Activated naive CD4-positive, alpha-beta T cell treated with anti-CD3 and anti-CD28 coated beads, Interleukin-2, amount 50 U/mL, for 24 hours (primary cell): ENCODE results near the gene GARS1.

ENCODE experiments used
- H3K27ac Mint-ChIP-seq: one replicate; pipeline ENCODE4 v1.8.0; 2021; ENCODE audit warnings: mild to moderate bottlenecking, mixed read lengths
- H3K27me3 Mint-ChIP-seq: one replicate; pipeline ENCODE4 v1.8.0; 2021; ENCODE audit warnings: mixed read lengths
- H3K36me3 Mint-ChIP-seq: one replicate; pipeline ENCODE4 v1.8.0; 2021; ENCODE audit warnings: mixed read lengths
- H3K4me1 Mint-ChIP-seq: one replicate; pipeline ENCODE4 v1.8.0; 2021; ENCODE audit warnings: mixed read lengths
- H3K4me3 Mint-ChIP-seq: one replicate; pipeline ENCODE4 v1.8.0; 2021; ENCODE audit warnings: mild to moderate bottlenecking, mixed read lengths
- H3K9me3 Mint-ChIP-seq: one replicate; pipeline ENCODE4 v1.8.0; 2021; ENCODE audit warnings: mixed read lengths

GARS1 gene

GRCh38 chr7:30594540-30595435 is at the start of gene GARS1:
Gene GARS1, plus strand, starts transcription at chr7:30594878. Its CDS starts 44 bp downstream, at chr7:30594922.
- H3K4me1 Mint-ChIP-seq = peaks cover 60% of the 10 kb centered on the region
- peaks cover 28% of the 10 kb centered on the region for H3K36me3 Mint-ChIP-seq
- no peaks in the 10 kb centered on the region for H3K27me3 Mint-ChIP-seq
- peak within 1 kb of the TSS; percentile 100 for H3K27ac Mint-ChIP-seq
- no peaks in the 10 kb centered on the region for H3K9me3 Mint-ChIP-seq
- H3K4me3 Mint-ChIP-seq = peak within 1 kb of the TSS; percentile 99

GRCh38 chr7:30545791-30546555 is 48.7 kb upstream of the GARS1 start:
- no peak overlapping the region for H3K27ac Mint-ChIP-seq
- H3K27me3 Mint-ChIP-seq = no peaks in the 10 kb centered on the region
- peaks cover 7% of the 10 kb centered on the region for H3K36me3 Mint-ChIP-seq
- H3K4me1 Mint-ChIP-seq = no peaks in the 10 kb centered on the region
- H3K4me3 Mint-ChIP-seq = no peak overlapping the region
- H3K9me3 Mint-ChIP-seq = no peaks in the 10 kb centered on the region

- no peak overlapping the region for H3K4me3 Mint-ChIP-seq
- H3K9me3 Mint-ChIP-seq = no peaks in the 10 kb centered on the region
- H3K27ac Mint-ChIP-seq = no peak overlapping the region
- peaks cover 7% of the 10 kb centered on the region for H3K36me3 Mint-ChIP-seq
- no peaks in the 10 kb centered on the region for H3K4me1 Mint-ChIP-seq
- no peaks in the 10 kb centered on the region for H3K27me3 Mint-ChIP-seq
Observed at GRCh38 chr7:30546596-30546995, 48.1 kb upstream of the GARS1 start.

- Mint-ChIP-seq H3K9me3 (no peaks in the 10 kb centered on the region), H3K27ac (no peak overlapping the region), H3K4me3 (no peak overlapping the region), H3K27me3 (no peaks in the 10 kb centered on the region), H3K4me1 (no peaks in the 10 kb centered on the region), H3K36me3 (peaks cover 6% of the 10 kb centered on the region)
Observed at GRCh38 chr7:30548845-30549244, 45.8 kb upstream of the GARS1 start.

- no peaks in the 10 kb centered on the region for H3K9me3 Mint-ChIP-seq
- no peaks in the 10 kb centered on the region for H3K4me1 Mint-ChIP-seq
- H3K27ac Mint-ChIP-seq = no peak overlapping the region
- H3K27me3 Mint-ChIP-seq = no peaks in the 10 kb centered on the region
- peaks cover 6% of the 10 kb centered on the region for H3K36me3 Mint-ChIP-seq
- H3K4me3 Mint-ChIP-seq = no peak overlapping the region
Observed at GRCh38 chr7:30549931-30550493, 44.7 kb upstream of the GARS1 start.

GRCh38 chr7:30552330-30552729 is 42.3 kb upstream of the GARS1 start:
- H3K4me3 Mint-ChIP-seq = no peak overlapping the region
- no peaks in the 10 kb centered on the region for H3K27me3 Mint-ChIP-seq
- H3K36me3 Mint-ChIP-seq = peaks cover 6% of the 10 kb centered on the region
- H3K4me1 Mint-ChIP-seq = no peaks in the 10 kb centered on the region
- H3K9me3 Mint-ChIP-seq = no peaks in the 10 kb centered on the region
- no peak overlapping the region for H3K27ac Mint-ChIP-seq

GRCh38 chr7:30553141-30553540 is 41.5 kb upstream of the GARS1 start:
- no peak overlapping the region for H3K4me3 Mint-ChIP-seq
- H3K27ac Mint-ChIP-seq = no peak overlapping the region
- no peaks in the 10 kb centered on the region for H3K4me1 Mint-ChIP-seq
- no peaks in the 10 kb centered on the region for H3K27me3 Mint-ChIP-seq
- H3K36me3 Mint-ChIP-seq = peaks cover 6% of the 10 kb centered on the region
- H3K9me3 Mint-ChIP-seq = no peaks in the 10 kb centered on the region

- no peak overlapping the region for H3K4me3 Mint-ChIP-seq
- H3K4me1 Mint-ChIP-seq = no peaks in the 10 kb centered on the region
- H3K27me3 Mint-ChIP-seq = no peaks in the 10 kb centered on the region
- no peaks in the 10 kb centered on the region for H3K9me3 Mint-ChIP-seq
- H3K36me3 Mint-ChIP-seq = peaks cover 6% of the 10 kb centered on the region
- H3K27ac Mint-ChIP-seq = no peak overlapping the region
Observed at GRCh38 chr7:30553546-30553945, 41.1 kb upstream of the GARS1 start.

GRCh38 chr7:30555525-30555924 is 39.2 kb upstream of the GARS1 start:
- no peak overlapping the region for H3K4me3 Mint-ChIP-seq
- no peaks in the 10 kb centered on the region for H3K9me3 Mint-ChIP-seq
- no peaks in the 10 kb centered on the region for H3K4me1 Mint-ChIP-seq
- no peak overlapping the region for H3K27ac Mint-ChIP-seq
- H3K36me3 Mint-ChIP-seq = peaks cover 3% of the 10 kb centered on the region
- H3K27me3 Mint-ChIP-seq = no peaks in the 10 kb centered on the region

- H3K27me3 Mint-ChIP-seq = no peaks in the 10 kb centered on the region
- no peaks in the 10 kb centered on the region for H3K4me1 Mint-ChIP-seq
- no peak overlapping the region for H3K4me3 Mint-ChIP-seq
- H3K36me3 Mint-ChIP-seq = peaks cover 2% of the 10 kb centered on the region
- no peaks in the 10 kb centered on the region for H3K9me3 Mint-ChIP-seq
- H3K27ac Mint-ChIP-seq = no peak overlapping the region
Observed at GRCh38 chr7:30556840-30557239, 37.8 kb upstream of the GARS1 start.

GRCh38 chr7:30557245-30557644 is 37.4 kb upstream of the GARS1 start:
- H3K9me3 Mint-ChIP-seq = no peaks in the 10 kb centered on the region
- no peak overlapping the region for H3K27ac Mint-ChIP-seq
- H3K4me1 Mint-ChIP-seq = no peaks in the 10 kb centered on the region
- no peak overlapping the region for H3K4me3 Mint-ChIP-seq
- H3K27me3 Mint-ChIP-seq = no peaks in the 10 kb centered on the region
- H3K36me3 Mint-ChIP-seq = no peaks in the 10 kb centered on the region

GRCh38 chr7:30559611-30560010 is 35.1 kb upstream of the GARS1 start:
- Mint-ChIP-seq H3K36me3 (peaks cover 5% of the 10 kb centered on the region), H3K4me3 (no peak overlapping the region), H3K27me3 (no peaks in the 10 kb centered on the region), H3K27ac (no peak overlapping the region), H3K9me3 (no peaks in the 10 kb centered on the region), H3K4me1 (no peaks in the 10 kb centered on the region)

- Mint-ChIP-seq H3K27ac (no peak overlapping the region), H3K4me1 (no peaks in the 10 kb centered on the region), H3K27me3 (no peaks in the 10 kb centered on the region), H3K36me3 (peaks cover 5% of the 10 kb centered on the region), H3K4me3 (no peak overlapping the region), H3K9me3 (no peaks in the 10 kb centered on the region)
Observed at GRCh38 chr7:30561389-30561788, 33.3 kb upstream of the GARS1 start.

GRCh38 chr7:30562498-30562897 is 32.2 kb upstream of the GARS1 start:
- Mint-ChIP-seq H3K36me3 (peaks cover 5% of the 10 kb centered on the region), H3K9me3 (no peaks in the 10 kb centered on the region), H3K4me1 (no peaks in the 10 kb centered on the region), H3K4me3 (no peak overlapping the region), H3K27me3 (no peaks in the 10 kb centered on the region), H3K27ac (no peak overlapping the region)

GRCh38 chr7:30562909-30563308 is 31.8 kb upstream of the GARS1 start:
- H3K27ac Mint-ChIP-seq = no peak overlapping the region

More at GRCh38 chr7:30562909-30563308, 31.8 kb upstream of the GARS1 start:
- Mint-ChIP-seq H3K4me1 (no peaks in the 10 kb centered on the region), H3K9me3 (no peaks in the 10 kb centered on the region), H3K4me3 (no peak overlapping the region), H3K36me3 (peaks cover 5% of the 10 kb centered on the region), H3K27me3 (no peaks in the 10 kb centered on the region)
